ENCODE results near the gene INVS.
"Not testable (repeated sequence)": the region's sequence is repeated elsewhere in the genome, so short reads cannot be mapped to it uniquely, and the experiment has no call there.

Gene INVS

GRCh38 chr9:100284247-100284646 lies 185.2 kb downstream of the INVS start:
- no peak for DNase-seq

- no peak for DNase-seq
Measured at GRCh38 chr9:100285080-100285479, 186.0 kb downstream of the INVS start.

DNA sequence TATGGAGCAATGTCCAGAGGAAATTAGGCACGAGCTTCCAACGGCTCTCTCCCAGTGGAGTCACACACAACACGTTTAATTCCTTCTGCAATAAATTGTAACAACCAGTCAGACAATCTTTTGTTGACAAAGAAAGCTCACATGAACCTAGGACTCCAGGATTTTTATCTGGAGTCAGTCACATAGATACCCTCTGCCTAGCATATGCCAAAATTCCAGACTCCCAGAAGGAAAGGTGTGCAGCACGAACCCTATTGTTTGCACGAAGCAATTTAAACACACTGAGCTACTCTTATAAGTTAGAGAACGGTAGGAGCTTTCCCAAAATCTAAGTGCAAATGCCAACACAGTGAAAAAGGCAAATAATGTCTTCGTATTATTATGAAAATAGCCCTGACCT lies 186.6 kb downstream of the INVS start:
- DNase-seq, result no peak

GRCh38 chr9:100286257-100286656 lies 187.2 kb downstream of the INVS start:
- DNase-seq, result no peak

GRCh38 chr9:100287186-100287585 lies 188.1 kb downstream of the INVS start:
- no peak for DNase-seq

DNA sequence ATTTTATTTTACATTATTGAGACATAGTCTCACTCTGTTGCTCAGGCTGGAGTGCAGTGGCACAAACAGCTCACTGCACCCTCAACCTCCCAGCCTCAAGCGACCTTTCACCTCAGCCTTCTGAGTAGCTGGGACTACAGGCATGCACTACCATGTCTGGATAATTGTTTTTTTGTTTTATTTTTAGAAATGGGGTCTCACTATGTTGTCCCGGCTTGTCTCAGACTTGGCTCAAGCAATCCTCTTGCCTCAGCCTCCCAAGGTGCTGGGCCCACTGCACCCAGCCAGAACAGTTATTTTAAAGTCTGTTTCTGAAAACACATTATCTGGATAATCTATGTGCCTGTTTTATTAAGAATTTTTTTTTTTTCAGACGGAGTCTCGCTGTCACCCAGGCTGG lies 191.7 kb downstream of the INVS start:
- no peak for DNase-seq

- DNase-seq, result no peak
Measured at GRCh38 chr9:100292414-100292813, 193.4 kb downstream of the INVS start.

GRCh38 chr9:100294341-100294740 lies 195.3 kb downstream of the INVS start:
- DNase-seq, result no peak

- DNase-seq, result no peak
Measured at GRCh38 chr9:100294806-100295205, 195.8 kb downstream of the INVS start.

GRCh38 chr9:100295240-100295639 lies 196.2 kb downstream of the INVS start:
- DNase-seq, result no peak

- DNase-seq, result no peak
Measured at GRCh38 chr9:100296407-100296806, 197.4 kb downstream of the INVS start.

- DNase-seq, result no peak
Measured at GRCh38 chr9:100298378-100298777, 199.3 kb downstream of the INVS start.

- no peak for DNase-seq
Measured at GRCh38 chr9:100303747-100304146, 204.7 kb downstream of the INVS start.

- no peak for DNase-seq
Measured at GRCh38 chr9:100306283-100306682, 207.2 kb downstream of the INVS start.

- DNase-seq, result no peak
Measured at GRCh38 chr9:100307080-100307479, 208.0 kb downstream of the INVS start.

DNA sequence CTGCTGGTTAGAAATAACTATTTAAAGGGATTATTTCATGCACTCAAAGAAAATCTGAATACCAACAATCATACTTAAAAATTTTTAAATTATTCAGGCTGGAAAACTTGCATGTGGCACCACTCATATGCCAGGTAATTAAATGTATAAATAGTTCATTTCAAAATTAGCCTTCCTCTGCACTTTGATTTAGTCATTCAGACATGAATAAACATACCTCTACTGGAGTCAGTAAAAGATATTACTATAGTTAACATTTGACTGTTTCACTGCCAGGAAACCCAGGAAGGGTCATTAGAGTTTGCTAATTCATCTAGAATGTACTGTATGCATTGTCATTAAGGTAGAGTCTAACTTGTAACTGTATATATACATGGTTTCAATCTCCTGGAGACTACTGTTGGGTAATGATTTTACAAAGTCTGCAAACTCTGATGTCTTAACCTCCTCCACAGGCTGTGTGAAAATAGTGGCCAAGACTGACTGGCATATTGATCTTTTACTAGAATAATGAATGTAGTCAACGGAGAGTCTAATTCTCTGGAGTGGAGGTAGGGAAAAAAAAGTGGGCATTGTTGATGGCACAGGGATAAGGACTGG lies 210.0 kb downstream of the INVS start:
- DNase-seq, result no peak

DNA sequence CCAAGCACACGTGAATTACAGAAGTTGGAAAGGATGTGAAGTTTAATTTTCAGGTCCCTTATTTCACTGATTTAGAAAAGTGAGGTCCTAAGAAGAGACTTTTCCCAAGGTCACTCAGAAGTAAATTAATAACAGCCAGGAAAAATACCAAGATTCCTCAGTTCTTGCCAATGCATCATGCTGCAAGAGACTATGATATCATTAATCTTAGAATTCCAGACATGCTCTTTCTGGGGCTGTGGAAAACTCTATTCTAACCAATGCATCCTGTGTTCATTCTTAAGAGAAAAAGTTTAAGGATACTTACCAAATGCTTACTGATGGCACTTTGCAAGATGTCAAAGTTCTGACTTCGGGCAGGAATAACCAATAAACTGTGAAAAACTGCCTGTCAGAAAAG lies 210.9 kb downstream of the INVS start:
- no peak for DNase-seq

DNA sequence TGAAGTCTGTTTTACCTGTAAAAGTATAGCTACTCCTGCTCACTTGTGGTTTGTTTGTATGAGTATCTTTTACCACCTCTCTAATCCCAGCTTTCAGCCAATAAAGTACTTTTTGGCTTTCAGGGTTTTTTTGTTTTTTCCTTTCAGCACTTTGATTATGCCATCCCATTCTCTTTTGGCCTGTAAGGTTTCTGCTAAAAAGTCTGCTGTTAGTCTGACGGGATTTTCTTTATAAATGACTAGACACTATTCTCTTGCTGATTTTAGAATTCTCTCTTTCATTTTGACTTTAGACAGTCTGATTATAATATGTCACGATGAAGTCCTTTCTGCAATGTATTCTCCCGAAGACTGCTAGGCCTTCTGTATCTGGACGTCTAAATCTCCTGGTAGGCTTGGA lies 216.5 kb downstream of the INVS start:
- DNase-seq, result no peak

- no peak for DNase-seq
Measured at GRCh38 chr9:100317706-100318105, 218.7 kb downstream of the INVS start.

GRCh38 chr9:100322954-100323536 lies 224.0 kb downstream of the INVS start:
- peak in 4 of 14 donors; percentile 6 to 29 (median 10) for DNase-seq

GRCh38 chr9:100324594-100325200 lies 225.7 kb downstream of the INVS start:
- DNase-seq, result peak in 1 of 14 donors; percentile 1

DNA sequence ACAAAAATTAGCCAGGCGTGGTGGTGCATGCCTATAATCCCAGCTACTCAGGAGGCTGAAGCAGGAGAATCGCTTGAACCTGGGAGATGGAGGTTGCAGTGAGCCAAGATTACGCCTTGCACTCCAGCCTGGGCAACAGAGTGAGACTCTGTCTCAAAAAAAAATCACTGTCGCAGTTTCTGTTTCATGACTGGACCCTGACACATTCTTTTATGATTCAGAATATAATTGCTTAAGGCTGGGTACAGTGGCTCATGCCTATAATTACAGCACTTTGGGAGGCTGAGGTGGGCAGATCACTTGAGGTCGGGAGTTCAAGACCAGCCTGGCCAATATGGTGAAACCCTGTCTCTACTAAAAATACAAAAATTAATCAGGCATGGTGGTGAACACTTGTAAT lies 239.7 kb downstream of the INVS start:
- DNase-seq, result not testable (repeated sequence)

DNA sequence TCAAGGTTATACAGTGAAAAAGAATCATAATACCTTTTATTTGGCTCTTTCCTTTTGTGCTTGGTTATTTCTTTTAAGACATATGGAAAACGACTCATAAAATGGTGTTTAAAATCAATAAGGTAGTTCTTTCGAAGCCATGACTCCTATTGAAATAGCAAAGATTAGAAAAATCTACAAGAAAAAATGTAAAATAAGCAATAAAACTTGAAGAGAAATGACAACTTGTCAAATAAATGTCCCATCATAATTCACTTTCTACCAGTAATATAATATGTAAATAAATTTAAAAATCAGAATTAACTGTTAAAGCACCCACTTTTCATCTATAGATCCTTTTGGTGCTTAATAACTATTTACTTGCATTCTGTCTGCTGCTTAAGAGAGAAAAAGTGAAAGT lies 241.2 kb downstream of the INVS start:
- no peak for DNase-seq

DNA sequence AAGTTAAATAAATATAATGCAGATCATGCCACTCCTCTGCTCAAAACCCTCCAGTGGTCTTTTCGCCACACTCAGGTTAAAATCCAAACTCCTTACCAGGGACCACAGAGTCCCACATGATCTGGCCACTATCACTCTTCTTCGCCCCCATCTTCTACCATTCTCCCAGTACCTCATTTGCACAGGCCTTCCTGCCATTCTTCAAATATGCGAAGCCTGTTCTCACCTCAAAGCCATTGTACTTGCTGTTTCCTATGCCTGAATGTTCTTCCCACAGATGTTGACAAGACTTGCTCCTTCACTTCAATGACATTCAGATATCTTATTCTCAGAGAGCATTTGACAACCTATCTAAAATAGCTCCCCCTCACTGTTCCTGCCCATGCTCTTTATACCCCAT lies 242.8 kb downstream of the INVS start:
- no peak for DNase-seq

Data from C1 segment of cervical spinal cord (tissue), 14 donors.